HG03521 (cell line): ENCODE results near the gene C5AR2.
"Not testable (repeated sequence)": the region's sequence is repeated elsewhere in the genome, so short reads cannot be mapped to it uniquely, and the experiment has no call there.

ENCODE experiments used
- ATAC-seq: cut with Tn5 transposase; IDR thresholded peaks from one replicate; pipeline ENCODE4 v1.9.1; 2021; ENCODE audit warnings: mild to moderate bottlenecking, moderate library complexity; ENCODE audit not compliant: unreplicated experiment

Gene C5AR2

GRCh38 chr19:47323409-47323808 is 8.6 kb upstream of the C5AR2 start:
- ATAC-seq: no peak

DNA sequence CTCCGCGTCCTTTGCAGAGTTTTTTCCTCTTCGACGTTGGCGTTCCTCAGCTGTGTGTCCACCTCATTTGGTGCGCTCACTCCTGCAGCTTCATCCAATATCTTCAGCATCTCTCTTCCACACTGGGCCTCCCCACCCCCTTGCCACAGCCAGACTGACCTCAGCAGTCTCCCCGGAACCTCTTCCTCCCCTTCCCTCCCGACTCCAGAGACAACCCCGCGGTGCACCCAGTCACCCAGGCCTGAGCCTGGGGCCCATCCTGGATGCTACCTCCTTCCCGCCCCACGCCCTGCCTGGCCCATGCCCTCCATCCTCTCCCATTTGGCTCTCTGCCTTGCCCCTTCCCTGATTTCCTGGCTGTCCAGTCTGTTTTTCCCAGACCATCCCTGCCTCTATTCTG is 8.1 kb upstream of the C5AR2 start:
- ATAC-seq: no peak

GRCh38 chr19:47324502-47324901 is 7.5 kb upstream of the C5AR2 start:
- no peak for ATAC-seq

- no peak for ATAC-seq
These were observed 1.5 kb upstream of the C5AR2 start for GRCh38 chr19:47330466-47330869.

GRCh38 chr19:47331490-47331889 is 485 bp upstream of the C5AR2 start:
- ATAC-seq: no peak

GRCh38 chr19:47336765-47337718 is 5.1 kb downstream of the C5AR2 start:
- ATAC-seq: not testable (repeated sequence)

GRCh38 chr19:47339196-47339880 is 7.4 kb downstream of the C5AR2 start:
- ATAC-seq: no peak

GRCh38 chr19:47340477-47341208 is 8.7 kb downstream of the C5AR2 start:
- no peak for ATAC-seq

DNA sequence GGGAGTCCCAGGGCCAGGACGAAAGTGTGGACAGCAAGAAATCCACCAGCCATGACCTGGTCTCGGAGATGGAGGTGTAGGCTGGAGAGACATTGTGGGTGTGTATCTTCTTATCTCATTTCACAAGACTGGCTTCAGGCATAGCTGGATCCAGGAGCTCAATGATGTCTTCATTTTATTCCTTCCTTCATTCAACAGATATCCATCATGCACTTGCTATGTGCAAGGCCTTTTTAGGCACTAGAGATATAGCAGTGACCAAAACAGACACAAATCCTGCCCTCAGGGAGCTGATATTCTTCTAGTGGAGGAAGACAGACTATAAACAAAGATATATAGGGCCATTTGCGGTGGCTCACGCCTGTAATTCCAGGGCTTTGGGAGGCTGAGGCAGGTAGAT is 9.8 kb downstream of the C5AR2 start:
- no peak for ATAC-seq

GRCh38 chr19:47343194-47343802 is 11.3 kb downstream of the C5AR2 start:
- no peak for ATAC-seq

GRCh38 chr19:47344425-47344824 is 12.4 kb downstream of the C5AR2 start:
- no peak for ATAC-seq

- not testable (repeated sequence) for ATAC-seq
These were observed 14.0 kb downstream of the C5AR2 start for GRCh38 chr19:47346024-47346423.

DNA sequence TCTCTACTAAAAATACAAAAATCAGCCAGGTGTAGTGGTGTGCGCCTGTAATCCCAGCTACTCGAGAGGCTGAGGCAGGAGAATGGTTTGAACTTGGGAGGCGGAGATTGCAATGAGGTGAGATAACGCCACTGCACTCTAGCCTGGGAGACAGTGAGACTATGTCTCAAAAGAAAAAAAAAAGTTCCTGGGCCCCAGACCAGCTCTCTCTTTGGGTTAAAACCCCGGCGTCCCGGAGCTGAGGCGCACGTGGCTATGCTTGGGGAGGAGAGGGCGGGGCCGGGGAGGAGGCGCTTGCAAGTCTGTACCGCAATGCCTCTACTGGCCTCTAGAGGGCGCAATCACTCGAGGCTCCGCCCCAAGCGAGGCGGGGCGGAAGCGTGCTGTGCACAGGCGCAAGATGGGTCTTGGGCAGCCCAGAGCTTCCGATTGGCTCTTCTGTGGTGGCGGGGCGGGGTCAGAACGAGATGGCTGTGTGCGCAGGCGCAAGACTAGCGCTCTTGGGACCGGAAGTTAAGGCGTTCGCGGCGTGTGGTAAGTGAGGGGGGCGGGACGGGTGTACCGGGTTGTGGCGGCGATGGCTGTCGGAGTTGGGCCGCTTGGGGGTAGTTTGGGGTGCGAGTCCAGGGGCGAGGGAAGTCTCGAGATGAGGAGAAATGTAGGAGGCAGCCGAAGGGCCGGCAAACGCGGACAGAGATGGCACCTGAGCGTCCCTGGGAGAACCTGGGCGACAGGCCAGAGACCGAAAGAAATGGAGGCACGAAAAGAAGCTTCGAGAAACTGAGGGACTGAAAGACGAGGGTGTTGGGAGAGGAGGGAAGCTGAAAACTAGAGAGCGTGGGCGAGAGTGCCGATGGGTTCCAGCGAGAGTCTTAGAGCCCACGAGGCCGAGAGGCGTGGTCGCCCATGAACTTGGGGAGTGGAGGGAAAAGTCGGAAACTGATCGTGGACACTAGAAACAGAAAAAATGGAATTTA is 17.1 kb downstream of the C5AR2 start, which contains the start of gene DHX34:
DHX34 (plus strand) TSS at position 497 of the 977 bp plus-strand sequence. CDS start 3,716 bp downstream, outside the sequence.
- peak; percentile 94 for ATAC-seq

- no peak for ATAC-seq
These were observed 18.7 kb downstream of the C5AR2 start for GRCh38 chr19:47350630-47351029.

GRCh38 chr19:47351548-47351947 is 19.6 kb downstream of the C5AR2 start:
- no peak for ATAC-seq

DNA sequence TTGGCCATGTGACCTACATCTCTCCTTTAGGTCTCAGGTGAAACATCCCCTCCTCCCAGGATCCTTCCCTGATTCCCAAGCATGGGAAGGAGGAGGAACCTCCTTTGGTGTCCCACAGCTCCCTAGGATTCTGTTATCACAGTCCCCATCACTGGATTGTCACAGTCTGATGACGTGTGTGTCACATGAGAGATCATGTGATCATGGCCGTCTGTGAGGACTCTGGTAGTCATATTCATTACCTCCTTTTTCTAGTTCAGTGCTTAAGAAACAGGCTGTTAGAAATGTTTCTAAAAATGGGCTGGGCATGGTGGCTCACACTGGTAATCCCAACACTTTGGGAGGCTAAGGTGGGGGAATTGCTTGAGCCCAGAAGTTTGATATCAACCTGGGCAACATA is 20.1 kb downstream of the C5AR2 start:
- no peak for ATAC-seq

DNA sequence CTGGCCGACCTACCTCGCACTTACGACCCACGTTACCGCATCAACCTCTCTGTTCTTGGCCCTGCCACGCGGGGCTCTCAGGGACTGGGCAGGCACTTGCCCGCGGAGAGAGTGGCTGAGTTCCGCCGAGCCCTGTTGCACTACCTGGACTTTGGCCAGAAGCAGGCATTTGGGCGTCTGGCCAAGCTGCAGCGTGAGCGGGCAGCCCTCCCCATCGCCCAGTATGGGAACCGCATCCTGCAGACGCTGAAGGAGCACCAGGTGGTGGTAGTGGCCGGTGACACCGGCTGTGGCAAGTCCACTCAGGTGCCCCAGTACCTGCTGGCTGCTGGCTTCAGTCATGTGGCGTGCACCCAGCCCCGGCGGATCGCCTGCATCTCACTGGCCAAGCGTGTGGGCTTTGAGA is 21.3 kb downstream of the C5AR2 start:
- no peak for ATAC-seq

DNA sequence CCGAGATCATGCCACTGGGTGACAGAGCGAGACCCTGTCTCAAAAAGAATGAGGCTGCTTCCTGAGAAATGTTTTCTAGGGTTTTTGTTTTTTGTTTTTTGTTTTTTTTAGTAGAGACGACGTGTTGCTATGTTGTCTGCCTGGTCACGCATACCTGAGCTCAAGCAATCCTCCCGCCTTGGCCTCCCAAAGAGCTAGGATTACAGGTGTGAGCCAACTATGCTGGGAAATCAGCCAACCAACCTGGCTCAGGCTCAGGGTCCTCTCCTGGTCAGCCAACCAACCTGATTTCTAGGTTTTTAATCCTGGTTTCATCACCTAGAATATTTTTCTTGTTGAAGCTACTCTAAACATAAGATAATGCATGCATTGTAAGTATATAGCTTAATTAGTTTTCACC is 24.9 kb downstream of the C5AR2 start:
- no peak for ATAC-seq

DNA sequence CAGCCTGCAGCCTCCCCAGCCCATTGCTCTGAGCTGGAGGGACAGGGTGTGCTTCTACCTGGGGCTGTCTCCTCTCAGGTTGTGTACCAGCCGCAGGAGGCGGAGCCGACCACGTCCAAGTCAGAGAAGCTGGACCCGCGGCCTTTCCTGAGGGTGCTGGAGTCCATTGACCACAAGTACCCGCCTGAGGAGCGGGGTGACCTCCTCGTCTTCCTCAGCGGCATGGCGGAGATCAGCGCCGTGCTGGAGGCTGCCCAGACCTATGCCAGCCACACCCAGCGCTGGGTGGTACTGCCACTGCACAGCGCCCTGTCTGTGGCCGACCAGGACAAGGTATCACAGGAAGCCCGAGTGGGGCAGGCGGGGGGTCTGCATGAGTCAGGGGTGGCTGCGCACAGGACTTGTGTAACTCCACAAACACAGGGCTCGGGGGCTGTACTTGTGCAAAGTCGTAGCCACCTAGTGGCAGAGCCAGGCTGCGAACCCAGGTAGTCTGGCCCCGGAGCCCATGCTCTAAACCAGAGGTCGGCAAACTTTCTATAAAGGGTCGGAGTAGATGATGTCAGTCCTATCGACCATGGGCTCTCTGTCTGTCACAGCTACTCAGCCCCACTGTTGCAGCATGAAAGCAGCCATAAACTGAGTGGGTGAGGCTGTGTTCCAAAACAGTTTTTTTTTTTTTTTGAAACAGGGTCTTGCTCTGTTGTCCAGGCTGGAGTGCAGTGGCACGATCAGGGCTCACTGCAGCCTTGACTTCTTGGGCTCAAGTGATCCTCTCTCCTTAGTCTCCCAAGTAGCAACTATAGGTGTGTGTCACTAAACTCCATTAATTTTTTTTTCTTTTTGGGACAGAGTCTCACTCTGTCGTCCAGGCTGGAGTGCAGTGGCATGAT is 26.1 kb downstream of the C5AR2 start:
- ATAC-seq: no peak
